Measurements from ENCODE around the gene EHD2.
"Not testable (repeated sequence)": the region's sequence is repeated elsewhere in the genome, so short reads cannot be mapped to it uniquely, and the experiment has no call there.

The EHD2 gene

GRCh38 chr19:47741544-47742140 lies 28.4 kb downstream of the EHD2 start:
- Mint-ChIP-seq H3K36me3 (ENCODE audit: low read depth) (peaks cover 6% of the 10 kb centered on the region), H3K27me3 (peaks cover 1% of the 10 kb centered on the region), H3K4me3 (peak overlapping the region; percentile 14), H3K9me3 (no peaks in the 10 kb centered on the region), H3K4me1 (peaks cover 35% of the 10 kb centered on the region), H3K27ac (peak overlapping the region; percentile 65)
- DNase-seq (no peak), ATAC-seq (no peak)

- peaks cover 12% of the 10 kb centered on the region for H3K36me3 Mint-ChIP-seq (ENCODE audit: low read depth)
- peaks cover 42% of the 10 kb centered on the region for H3K4me1 Mint-ChIP-seq
- no peaks in the 10 kb centered on the region for H3K9me3 Mint-ChIP-seq
- H3K27ac Mint-ChIP-seq: peak overlapping the region; percentile 89
- DNase-seq (no peak), ATAC-seq (no peak)
- peaks cover 1% of the 10 kb centered on the region for H3K27me3 Mint-ChIP-seq
- no peak overlapping the region for H3K4me3 Mint-ChIP-seq
Measured at GRCh38 chr19:47742634-47743033, 29.4 kb downstream of the EHD2 start.

- H3K4me3 Mint-ChIP-seq: peak within 1 kb of the TSS; percentile 99
- H3K27me3 Mint-ChIP-seq: peaks cover 1% of the 10 kb centered on the region
- DNase-seq (peak; percentile 97), ATAC-seq (peak; percentile 56)
- peak within 1 kb of the TSS; percentile 99 for H3K27ac Mint-ChIP-seq
- H3K4me1 Mint-ChIP-seq: peaks cover 64% of the 10 kb centered on the region
- no peaks in the 10 kb centered on the region for H3K9me3 Mint-ChIP-seq
- peaks cover 26% of the 10 kb centered on the region for H3K36me3 Mint-ChIP-seq (ENCODE audit: low read depth)
Measured at GRCh38 chr19:47745010-47745901, 32.0 kb downstream of the EHD2 start, which contains the start of gene NOP53. TSS of gene NOP53 (plus strand) at chr19:47745546. CDS start at chr19:47745560, 14 bp downstream.

- not testable (repeated sequence) for H3K27me3 Mint-ChIP-seq, ATAC-seq, DNase-seq, H3K9me3 Mint-ChIP-seq
- peak overlapping the region; percentile 99 for H3K4me3 Mint-ChIP-seq
- peak overlapping the region; percentile 99 for H3K27ac Mint-ChIP-seq
- peaks cover 28% of the 10 kb centered on the region for H3K36me3 Mint-ChIP-seq (ENCODE audit: low read depth)
- peaks cover 66% of the 10 kb centered on the region for H3K4me1 Mint-ChIP-seq
Measured at GRCh38 chr19:47746129-47746528, 32.9 kb downstream of the EHD2 start.

GRCh38 chr19:47749326-47749725 lies 36.1 kb downstream of the EHD2 start:
- ATAC-seq (no peak), DNase-seq (no peak)
- Mint-ChIP-seq H3K27me3 (peaks cover 1% of the 10 kb centered on the region), H3K27ac (peak overlapping the region; percentile 81), H3K9me3 (no peaks in the 10 kb centered on the region), H3K4me3 (peak overlapping the region; percentile 67), H3K36me3 (ENCODE audit: low read depth) (peaks cover 51% of the 10 kb centered on the region), H3K4me1 (peaks cover 43% of the 10 kb centered on the region)

- Mint-ChIP-seq H3K27ac (no peak overlapping the region), H3K4me1 (peaks cover 34% of the 10 kb centered on the region), H3K36me3 (ENCODE audit: low read depth) (peaks cover 46% of the 10 kb centered on the region), H3K4me3 (no peak overlapping the region), H3K27me3 (no peaks in the 10 kb centered on the region), H3K9me3 (no peaks in the 10 kb centered on the region)
- no peak for DNase-seq
- no peak for ATAC-seq
Measured at GRCh38 chr19:47750752-47751151, 37.5 kb downstream of the EHD2 start.

- H3K4me1 Mint-ChIP-seq: peaks cover 25% of the 10 kb centered on the region
- ATAC-seq (no peak), DNase-seq (no peak)
- H3K27me3 Mint-ChIP-seq: no peaks in the 10 kb centered on the region
- no peak overlapping the region for H3K27ac Mint-ChIP-seq
- peaks cover 48% of the 10 kb centered on the region for H3K36me3 Mint-ChIP-seq (ENCODE audit: low read depth)
- no peaks in the 10 kb centered on the region for H3K9me3 Mint-ChIP-seq
- no peak overlapping the region for H3K4me3 Mint-ChIP-seq
Measured at GRCh38 chr19:47752440-47753211, 39.4 kb downstream of the EHD2 start.

- DNase-seq (no peak), ATAC-seq (no peak)
- no peaks in the 10 kb centered on the region for H3K27me3 Mint-ChIP-seq
- H3K9me3 Mint-ChIP-seq: no peaks in the 10 kb centered on the region
- no peak overlapping the region for H3K27ac Mint-ChIP-seq
- H3K36me3 Mint-ChIP-seq (ENCODE audit: low read depth): peaks cover 52% of the 10 kb centered on the region
- H3K4me1 Mint-ChIP-seq: peaks cover 10% of the 10 kb centered on the region
- no peak overlapping the region for H3K4me3 Mint-ChIP-seq
Measured at GRCh38 chr19:47754206-47755064, 41.2 kb downstream of the EHD2 start.

- Mint-ChIP-seq H3K27me3 (no peaks in the 10 kb centered on the region), H3K36me3 (ENCODE audit: low read depth) (peaks cover 53% of the 10 kb centered on the region), H3K4me3 (no peak overlapping the region), H3K4me1 (peaks cover 4% of the 10 kb centered on the region), H3K9me3 (no peaks in the 10 kb centered on the region), H3K27ac (no peak overlapping the region)
- DNase-seq (no peak), ATAC-seq (no peak)
Measured at GRCh38 chr19:47755065-47755761, 42.0 kb downstream of the EHD2 start.

- Mint-ChIP-seq H3K9me3 (no peaks in the 10 kb centered on the region), H3K27me3 (no peaks in the 10 kb centered on the region), H3K4me3 (no peak overlapping the region), H3K27ac (no peak overlapping the region), H3K4me1 (peaks cover 1% of the 10 kb centered on the region), H3K36me3 (ENCODE audit: low read depth) (peaks cover 53% of the 10 kb centered on the region)
- DNase-seq (no peak), ATAC-seq (no peak)
Measured at GRCh38 chr19:47755762-47756626, 42.8 kb downstream of the EHD2 start.

- peaks cover 1% of the 10 kb centered on the region for H3K4me1 Mint-ChIP-seq
- H3K27ac Mint-ChIP-seq: no peak overlapping the region
- ATAC-seq (no peak), DNase-seq (no peak)
- no peaks in the 10 kb centered on the region for H3K27me3 Mint-ChIP-seq
- no peaks in the 10 kb centered on the region for H3K9me3 Mint-ChIP-seq
- H3K36me3 Mint-ChIP-seq (ENCODE audit: low read depth): peaks cover 49% of the 10 kb centered on the region
- no peak overlapping the region for H3K4me3 Mint-ChIP-seq
Measured at GRCh38 chr19:47756627-47756929, 43.4 kb downstream of the EHD2 start.

GRCh38 chr19:47756953-47757608 lies 43.9 kb downstream of the EHD2 start:
- Mint-ChIP-seq H3K27me3 (no peaks in the 10 kb centered on the region), H3K9me3 (no peaks in the 10 kb centered on the region), H3K36me3 (ENCODE audit: low read depth) (peaks cover 48% of the 10 kb centered on the region), H3K4me3 (no peak overlapping the region), H3K4me1 (no peaks in the 10 kb centered on the region), H3K27ac (no peak overlapping the region)
- DNase-seq: no peak
- ATAC-seq: no peak

Data from activated naive CD8-positive, alpha-beta T cell treated with anti-CD3 and anti-CD28 coated beads, Interleukin-2, amount 50 U/mL, for 24 hours (primary cell).